ENCODE results near the gene ITGB5.

The ITGB5 gene

GRCh38 chr3:124893526-124893925 lies 6.4 kb upstream of the ITGB5 start:
- DNase-seq (ENCODE audit: low read depth in 2 of 2) = no peak

GRCh38 chr3:124890573-124891190 lies 3.5 kb upstream of the ITGB5 start:
- no peak for DNase-seq (ENCODE audit: low read depth in 2 of 2)

GRCh38 chr3:124888482-124889441 lies 1.6 kb upstream of the ITGB5 start:
- no peak for DNase-seq (ENCODE audit: low read depth in 2 of 2)

GRCh38 chr3:124887932-124888298 lies 750 bp upstream of the ITGB5 start:
- no peak for DNase-seq (ENCODE audit: low read depth in 2 of 2)

- peak; percentile 4 to 18 for DNase-seq (ENCODE audit: low read depth in 2 of 2)
Measured at GRCh38 chr3:124886168-124887056, 753 bp downstream of the ITGB5 start.

GRCh38 chr3:124885466-124886167 lies 1.5 kb downstream of the ITGB5 start:
- no peak for DNase-seq (ENCODE audit: low read depth in 2 of 2)

GRCh38 chr3:124884474-124885101 lies 2.6 kb downstream of the ITGB5 start:
- no peak for DNase-seq (ENCODE audit: low read depth in 2 of 2)

- no peak for DNase-seq (ENCODE audit: low read depth in 2 of 2)
Measured at GRCh38 chr3:124883766-124884473, 3.2 kb downstream of the ITGB5 start.

- DNase-seq (ENCODE audit: low read depth in 2 of 2) = no peak
Measured at GRCh38 chr3:124882816-124883747, 4.1 kb downstream of the ITGB5 start.

GRCh38 chr3:124881976-124882697 lies 5.0 kb downstream of the ITGB5 start:
- DNase-seq (ENCODE audit: low read depth in 2 of 2) = no peak

- DNase-seq (ENCODE audit: low read depth in 2 of 2) = no peak
Measured at GRCh38 chr3:124879337-124879680, 7.9 kb downstream of the ITGB5 start.

- DNase-seq (ENCODE audit: low read depth in 2 of 2) = peak in 1 of 2 donors; percentile 1
Measured at GRCh38 chr3:124878561-124879336, 8.4 kb downstream of the ITGB5 start.

GRCh38 chr3:124877674-124878073 lies 9.5 kb downstream of the ITGB5 start:
- no peak for DNase-seq (ENCODE audit: low read depth in 2 of 2)

GRCh38 chr3:124876401-124876878 lies 10.7 kb downstream of the ITGB5 start:
- DNase-seq (ENCODE audit: low read depth in 2 of 2) = no peak

GRCh38 chr3:124873226-124873625 lies 13.9 kb downstream of the ITGB5 start:
- DNase-seq (ENCODE audit: low read depth in 2 of 2) = no peak

- DNase-seq (ENCODE audit: low read depth in 2 of 2) = no peak
Measured at GRCh38 chr3:124867511-124867910, 19.7 kb downstream of the ITGB5 start.

GRCh38 chr3:124862006-124862405 lies 25.2 kb downstream of the ITGB5 start:
- DNase-seq (ENCODE audit: low read depth in 2 of 2) = no peak

GRCh38 chr3:124861041-124861440 lies 26.1 kb downstream of the ITGB5 start:
- DNase-seq (ENCODE audit: low read depth in 2 of 2) = no peak
